ENCODE measurements around the gene C1QL2. TPM values are rescaled to one million over a fixed set of nuclear protein-coding genes. Genes with fewer than 3 reads are reported as not detected.

Gene C1QL2
- polyA plus RNA-seq, 10 donors: not detected

GRCh38 chr2:119106301-119106897 lies 52.2 kb downstream of the C1QL2 start:
- peak; percentile 26 to 52 (median 49) for DNase-seq

Other genes with a start within 250 kb of the C1QL2 start
- 1 to 10 TPM in 9 of 10 donors, under 1 TPM in 1; 0.83 to 2.7 (median 2.1) TPM for gene MARCO, start 216.6 kb downstream of the C1QL2 start, polyA plus RNA-seq (ENCODE audit: insufficient read length in 10 of 10)
- gene STEAP3, start 65.1 kb upstream of the C1QL2 start, polyA plus RNA-seq (ENCODE audit: insufficient read length in 10 of 10): 10 to 100 TPM in 8 of 10 donors, 1 to 10 TPM in 2; 5.1 to 20.8 (median 15.3) TPM
- 10 to 100 TPM in 8 of 10 donors, 1 to 10 TPM in 2; 8.0 to 13.3 (median 10.3) TPM for gene C2orf76, start 208.1 kb upstream of the C1QL2 start, polyA plus RNA-seq (ENCODE audit: insufficient read length in 10 of 10)
- gene DBI, start 208.2 kb upstream of the C1QL2 start, polyA plus RNA-seq (ENCODE audit: insufficient read length in 10 of 10): 100 to 1,000 TPM; 235 to 314 (median 282) TPM